ENCODE results near the gene MLXIP. TPM values are rescaled to one million over a fixed set of nuclear protein-coding genes. Genes with fewer than 3 reads are reported as not detected.

MLXIP gene
- total and polyA plus RNA-seq, 2 of the 8 experiments (the other 6 are each of a cell fraction or from before 2014, with no cell fraction given): 5.5 to 40.5 TPM

DNA sequence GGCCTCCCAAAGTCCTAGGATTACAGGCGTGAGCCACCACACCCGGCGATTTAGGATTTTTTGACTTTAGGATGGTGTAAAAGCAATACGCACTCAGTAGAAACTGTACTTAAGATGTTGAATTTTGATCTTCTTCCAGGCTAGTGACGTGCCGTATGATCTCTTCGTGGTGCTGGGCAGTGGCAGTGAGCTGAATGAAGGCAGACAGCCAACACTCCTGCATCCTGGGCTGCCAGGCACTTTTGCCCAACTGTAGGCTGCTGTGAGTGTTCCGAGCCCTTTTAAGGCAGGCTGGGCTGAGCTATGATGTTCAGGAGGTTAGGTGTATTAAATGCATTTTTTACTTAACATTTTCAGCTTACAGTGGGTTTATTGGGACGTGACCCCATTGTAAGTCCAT, 74.2 kb downstream of the MLXIP start (continued):
- TF ChIP-seq MAFK (IDR thresholded peaks at IDR 0.05; ENCODE audit: low read depth, low read length) (no peak), KDM5A (IDR thresholded peaks at IDR 0.05; ENCODE audit: low read length) (no peak), TCF12 (IDR thresholded peaks at IDR 0.05; ENCODE audit: low read depth, low read length) (no peak), CHD2 (IDR thresholded peaks at IDR 0.05; ENCODE audit: low read length) (no peak), HDAC6 (IDR thresholded peaks at IDR 0.05; ENCODE audit: low read depth, low read length) (no peak), GTF2F1 (IDR thresholded peaks at IDR 0.05; ENCODE audit: borderline replicate concordance, low read depth, low read length) (no peak), HDAC2 (IDR thresholded peaks at IDR 0.05; ENCODE audit: borderline replicate concordance in 1 of 2, low read depth in 2 of 2, low read length in 2 of 2) (no peak)
